Subcutaneous preadipocyte (primary cell): Measurements from ENCODE around the gene ANKRD2. TPM values are rescaled to one million over a fixed set of nuclear protein-coding genes. Genes with fewer than 3 reads are reported as not detected.

Experiments used
- total RNA-seq: library from RNA; depleted of rRNA; stranded (reverse); fragments of >200 nt; gene quantifications from 2 replicates; pipeline ENCODE4 v1.2.3, GENCODE V29; 2012

The ANKRD2 gene, protein sequence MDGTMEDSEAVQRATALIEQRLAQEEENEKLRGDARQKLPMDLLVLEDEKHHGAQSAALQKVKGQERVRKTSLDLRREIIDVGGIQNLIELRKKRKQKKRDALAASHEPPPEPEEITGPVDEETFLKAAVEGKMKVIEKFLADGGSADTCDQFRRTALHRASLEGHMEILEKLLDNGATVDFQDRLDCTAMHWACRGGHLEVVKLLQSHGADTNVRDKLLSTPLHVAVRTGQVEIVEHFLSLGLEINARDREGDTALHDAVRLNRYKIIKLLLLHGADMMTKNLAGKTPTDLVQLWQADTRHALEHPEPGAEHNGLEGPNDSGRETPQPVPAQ
- 1.8 and 2.9 TPM in 2 replicates for total RNA-seq

GRCh38 chr10:97572214-97572989 lies at the start of gene ANKRD2:
Gene ANKRD2, plus strand, starts transcription at chr10:97572779. Its CDS starts 10 bp downstream, at chr10:97572789.

DNA sequence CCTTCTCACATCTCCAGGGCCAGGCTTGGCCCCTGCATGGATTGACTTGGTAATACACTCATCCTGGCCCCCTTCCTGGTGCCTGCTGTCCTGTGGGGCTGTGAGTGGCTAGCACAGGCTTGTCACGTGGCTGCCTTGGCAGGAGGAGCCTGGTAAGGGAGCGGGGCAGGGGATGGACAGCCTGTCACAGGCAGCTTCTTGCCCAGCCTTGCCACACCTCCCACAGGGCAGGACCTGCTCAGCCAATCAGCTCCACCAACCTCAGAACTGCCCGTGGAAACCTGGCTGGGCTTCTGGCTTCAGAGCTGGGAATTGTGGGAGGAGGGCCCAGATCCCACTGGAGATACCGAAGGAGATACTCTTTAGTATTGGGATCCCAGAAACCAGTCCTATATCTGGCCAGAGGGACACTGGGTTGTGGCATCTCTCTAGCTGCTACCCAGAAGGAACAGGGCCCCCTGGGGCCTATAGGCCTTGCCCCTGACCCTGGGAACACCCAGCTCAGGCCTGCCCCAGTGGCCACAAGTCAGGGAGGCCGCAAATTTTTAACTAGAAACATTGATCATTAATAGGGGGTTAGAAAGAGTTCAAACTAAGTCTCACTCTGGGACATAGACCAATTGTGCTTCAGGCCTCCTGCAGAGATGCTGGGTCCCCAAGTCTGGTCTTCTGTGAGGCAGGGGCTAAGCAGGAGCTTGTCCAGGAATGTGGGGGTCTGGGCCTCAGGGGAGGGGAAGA lies 11.7 kb downstream of the ANKRD2 start, which contains the start of gene HOGA1:
Gene HOGA1 (plus strand): TSS at position 330 of the 738 bp plus-strand sequence. CDS start 315 bp downstream, at position 645.

DNA sequence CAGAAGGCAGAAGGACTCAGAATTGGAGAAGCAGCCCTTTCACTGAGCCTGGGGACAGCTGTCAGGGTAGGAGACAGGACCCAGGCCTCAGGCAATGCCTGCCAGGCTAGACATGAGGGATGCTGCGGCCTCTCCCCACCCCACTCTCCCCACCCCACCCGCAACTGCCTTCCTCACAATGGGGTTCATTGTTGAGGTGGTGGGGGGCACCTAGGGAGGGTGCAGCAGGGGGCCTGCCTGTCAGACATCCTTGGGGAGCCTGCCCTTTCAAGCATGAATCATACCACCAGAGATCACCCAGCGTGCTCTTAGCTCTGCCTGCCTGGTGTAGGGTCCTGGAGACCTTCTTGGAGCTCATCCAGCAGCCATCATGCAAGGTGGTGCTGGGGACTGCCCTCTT lies 16.9 kb downstream of the ANKRD2 start, which contains the start of gene C10orf62:
Gene C10orf62 (plus strand): TSS at position 243 of the 400 bp plus-strand sequence. CDS start 177 bp downstream, outside the sequence.

DNA sequence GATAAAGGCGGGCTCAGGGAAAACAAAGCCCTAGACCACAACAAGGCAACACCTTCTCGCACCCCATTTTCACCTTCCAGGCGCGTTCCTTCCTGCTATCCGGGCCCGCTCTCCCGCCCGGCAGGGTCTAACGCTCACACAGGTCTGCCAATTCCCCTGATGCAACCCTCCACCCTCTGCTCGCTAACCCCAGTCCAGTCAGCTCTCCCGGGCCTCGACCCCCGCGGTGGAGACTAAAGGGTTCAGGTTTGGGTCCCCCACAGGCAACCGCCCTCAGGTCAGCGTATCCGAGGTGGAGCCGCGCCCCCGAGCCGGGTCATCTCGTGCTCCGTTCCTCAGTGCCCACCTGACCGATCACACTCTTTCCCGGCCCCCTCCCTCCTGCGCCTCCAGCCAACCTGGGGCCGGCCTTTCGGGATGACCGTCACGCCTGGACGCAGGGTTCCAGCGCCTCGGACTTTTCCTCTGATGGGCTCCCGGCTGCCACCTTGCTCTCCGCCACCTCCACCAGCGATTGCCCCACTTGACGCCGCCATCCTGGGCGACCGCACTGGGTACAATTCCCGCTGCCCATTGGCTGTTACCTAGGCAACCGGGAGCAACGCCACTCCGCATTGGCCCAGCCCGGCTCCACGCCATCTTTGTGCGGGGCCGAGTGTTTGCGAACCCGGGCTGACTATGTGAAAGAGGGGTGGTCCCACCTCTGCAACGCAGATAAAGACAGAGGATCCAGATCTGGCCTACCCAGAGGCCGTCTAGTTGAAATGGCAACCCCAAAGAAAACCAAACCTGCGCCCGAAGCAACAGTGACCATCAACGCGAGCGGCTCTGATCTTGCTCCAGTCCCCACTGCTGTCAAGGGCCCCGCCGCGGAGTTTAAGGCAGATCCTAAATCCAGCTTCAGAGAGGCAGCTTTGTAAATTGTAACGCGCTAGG lies 60.6 kb downstream of the ANKRD2 start, which contains the start of gene MORN4:
Gene MORN4 (minus strand): TSS at position 552 of the 936 bp plus-strand sequence. CDS start 13,847 bp downstream, outside the sequence.

Other genes with a start within 250 kb of the ANKRD2 start
- gene FRAT2, start 238.1 kb upstream of the ANKRD2 start, total RNA-seq = 6.5 and 6.6 TPM in 2 replicates
- 20.9 and 33.0 TPM in 2 replicates for gene RRP12, start 171.4 kb upstream of the ANKRD2 start, total RNA-seq
- gene PGAM1, start 146.6 kb upstream of the ANKRD2 start, total RNA-seq = 517 and 548 TPM in 2 replicates
- gene EXOSC1, start 126.8 kb upstream of the ANKRD2 start, total RNA-seq = 34.5 and 37.5 TPM in 2 replicates
- 55.5 and 70.4 TPM in 2 replicates for gene ZDHHC16, start 126.6 kb upstream of the ANKRD2 start, total RNA-seq
- gene MMS19, start 74.4 kb upstream of the ANKRD2 start, total RNA-seq = 81.2 and 105 TPM in 2 replicates
- gene UBTD1, start 73.9 kb upstream of the ANKRD2 start, total RNA-seq = 15.8 and 22.8 TPM in 2 replicates
- gene HOGA1, start 11.6 kb downstream of the ANKRD2 start, total RNA-seq = 2.5 and 2.6 TPM in 2 replicates
- 0.20 TPM in 1 of 2 replicates, not detected in the other for gene C10orf62, start 16.9 kb downstream of the ANKRD2 start, total RNA-seq
- gene MORN4, start 60.7 kb downstream of the ANKRD2 start, total RNA-seq = 3.7 and 4.0 TPM in 2 replicates
- gene PI4K2A, start 67.9 kb downstream of the ANKRD2 start, total RNA-seq = 22.4 and 23.3 TPM in 2 replicates
- 20.9 and 37.1 TPM in 2 replicates for gene AVPI1, start 114.5 kb downstream of the ANKRD2 start, total RNA-seq
- gene MARVELD1, start 141.0 kb downstream of the ANKRD2 start, total RNA-seq = 39.9 and 46.3 TPM in 2 replicates
- gene ZFYVE27, start 164.3 kb downstream of the ANKRD2 start, total RNA-seq = 11.8 and 19.0 TPM in 2 replicates
- not detected in 2 replicates for gene SFRP5, start 199.2 kb downstream of the ANKRD2 start, total RNA-seq